Activated T-cell treated with anti-CD3 and anti-CD28 coated beads, Interleukin-2, amount 50 U/mL, for 4 hours (primary cell): ENCODE data around the gene ERCC1. TPM values are rescaled to one million over a fixed set of nuclear protein-coding genes. Genes with fewer than 3 reads are reported as not detected.
"Not testable (repeated sequence)": the region's sequence is repeated elsewhere in the genome, so short reads cannot be mapped to it uniquely, and the experiment has no call there.

Experiments
- ATAC-seq, 2 donors: fragments of 200-7000 bp; cut with Tn5 transposase; one replicate each; pipeline ENCODE4 v1.10.0; 2021
- DNase-seq: peaks from one replicate; pipeline ENCODE4 v3.0.0-alpha.2; 2020
- H3K27me3 Mint-ChIP-seq: one replicate; pipeline ENCODE4 v1.8.0; 2021; ENCODE audit warnings: low read depth, mixed read lengths
- H3K36me3 Mint-ChIP-seq: one replicate; pipeline ENCODE4 v1.8.0; 2022; ENCODE audit warnings: mixed read lengths; ENCODE audit not compliant: insufficient read depth
- H3K4me1 Mint-ChIP-seq: one replicate; pipeline ENCODE4 v1.8.0; 2021; ENCODE audit warnings: low read depth, mixed read lengths
- H3K4me3 Mint-ChIP-seq: one replicate; pipeline ENCODE4 v1.8.0; 2021; ENCODE audit warnings: mild to moderate bottlenecking, moderate library complexity, mixed read lengths
- H3K9me3 Mint-ChIP-seq: one replicate; pipeline ENCODE4 v1.8.0; 2021; ENCODE audit warnings: mixed read lengths
- total RNA-seq, 3 donors: library from RNA; stranded (reverse); gene quantifications; one replicate each; pipeline ENCODE4 v1.2.1, GENCODE V29; 2021

ERCC1 gene
- total RNA-seq, 3 donors from 2014 or later, result 68.0 to 86.2 (median 85.7) TPM

- Mint-ChIP-seq H3K36me3 (peaks cover 20% of the 10 kb centered on the region), H3K9me3 (no peaks in the 10 kb centered on the region), H3K27me3 (peaks cover 11% of the 10 kb centered on the region), H3K4me1 (peaks cover 26% of the 10 kb centered on the region), H3K4me3 (no peak overlapping the region)
- ATAC-seq, result no peak
- DNase-seq, result no peak
Observed at GRCh38 chr19:45408830-45409556, 14.7 kb downstream of the ERCC1 start.

- Mint-ChIP-seq H3K36me3 (peaks cover 14% of the 10 kb centered on the region), H3K4me3 (peak overlapping the region; percentile 99), H3K4me1 (peaks cover 32% of the 10 kb centered on the region), H3K27me3 (peaks cover 18% of the 10 kb centered on the region), H3K9me3 (no peaks in the 10 kb centered on the region)
- DNase-seq (no peak), ATAC-seq (no peak)
Observed at GRCh38 chr19:45408121-45408520, 15.6 kb downstream of the ERCC1 start.

GRCh38 chr19:45407585-45407984 is 16.1 kb downstream of the ERCC1 start:
- DNase-seq, H3K9me3 Mint-ChIP-seq, ATAC-seq: not testable (repeated sequence)
- Mint-ChIP-seq H3K4me1 (peaks cover 32% of the 10 kb centered on the region), H3K4me3 (peak overlapping the region; percentile 99), H3K27me3 (peaks cover 18% of the 10 kb centered on the region), H3K36me3 (peaks cover 11% of the 10 kb centered on the region)

- no peaks in the 10 kb centered on the region for H3K9me3 Mint-ChIP-seq
- DNase-seq (no peak), ATAC-seq (no peak)
- H3K36me3 Mint-ChIP-seq, result peaks cover 11% of the 10 kb centered on the region
- H3K27me3 Mint-ChIP-seq, result peaks cover 18% of the 10 kb centered on the region
- peaks cover 32% of the 10 kb centered on the region for H3K4me1 Mint-ChIP-seq
- peak overlapping the region; percentile 99 for H3K4me3 Mint-ChIP-seq
Observed at GRCh38 chr19:45407091-45407375, 16.7 kb downstream of the ERCC1 start.

- ATAC-seq (peak; percentile 81 to 82), DNase-seq (peak; percentile 71)
- H3K27me3 Mint-ChIP-seq, result peaks cover 18% of the 10 kb centered on the region
- H3K4me1 Mint-ChIP-seq, result peaks cover 32% of the 10 kb centered on the region
- peak within 1 kb of the TSS; percentile 99 for H3K4me3 Mint-ChIP-seq
- no peaks in the 10 kb centered on the region for H3K9me3 Mint-ChIP-seq
- peaks cover 11% of the 10 kb centered on the region for H3K36me3 Mint-ChIP-seq
Observed at GRCh38 chr19:45406226-45407090, 17.3 kb downstream of the ERCC1 start, which contains the start of gene POLR1G. POLR1G (plus strand) TSS chr19:45406644; CDS start chr19:45406697, 53 bp downstream.

GRCh38 chr19:45405435-45406225 is 18.1 kb downstream of the ERCC1 start:
- peaks cover 18% of the 10 kb centered on the region for H3K27me3 Mint-ChIP-seq
- H3K4me1 Mint-ChIP-seq, result peaks cover 32% of the 10 kb centered on the region
- peak; percentile 62 to 66 for ATAC-seq
- H3K9me3 Mint-ChIP-seq, result no peaks in the 10 kb centered on the region
- peaks cover 11% of the 10 kb centered on the region for H3K36me3 Mint-ChIP-seq
- H3K4me3 Mint-ChIP-seq, result peak overlapping the region; percentile 99
- peak; percentile 78 for DNase-seq

- peaks cover 11% of the 10 kb centered on the region for H3K36me3 Mint-ChIP-seq
- H3K27me3 Mint-ChIP-seq, result peaks cover 25% of the 10 kb centered on the region
- DNase-seq (peak; percentile 39), ATAC-seq (peak in 1 of 2 donors; percentile 9)
- no peaks in the 10 kb centered on the region for H3K9me3 Mint-ChIP-seq
- H3K4me1 Mint-ChIP-seq, result peaks cover 32% of the 10 kb centered on the region
- peak within 1 kb of the TSS; percentile 99 for H3K4me3 Mint-ChIP-seq
Observed at GRCh38 chr19:45404557-45405434, 18.9 kb downstream of the ERCC1 start, which contains the start of gene PPP1R13L. PPP1R13L (minus strand) TSS chr19:45405069; CDS start chr19:45398318, 6,751 bp downstream.

GRCh38 chr19:45403781-45404556 is 19.7 kb downstream of the ERCC1 start:
- Mint-ChIP-seq H3K27me3 (peaks cover 28% of the 10 kb centered on the region), H3K36me3 (peaks cover 8% of the 10 kb centered on the region), H3K4me1 (peaks cover 29% of the 10 kb centered on the region), H3K4me3 (peak overlapping the region; percentile 99), H3K9me3 (no peaks in the 10 kb centered on the region)
- ATAC-seq, result no peak
- peak; percentile 61 for DNase-seq

GRCh38 chr19:45403272-45403671 is 20.4 kb downstream of the ERCC1 start:
- Mint-ChIP-seq H3K36me3 (peaks cover under 1% of the 10 kb centered on the region), H3K4me3 (no peak overlapping the region), H3K27me3 (peaks cover 33% of the 10 kb centered on the region), H3K9me3 (no peaks in the 10 kb centered on the region), H3K4me1 (peaks cover 34% of the 10 kb centered on the region)
- ATAC-seq, result no peak
- DNase-seq, result no peak

- Mint-ChIP-seq H3K27me3 (peaks cover 37% of the 10 kb centered on the region), H3K9me3 (no peaks in the 10 kb centered on the region), H3K4me3 (no peak overlapping the region), H3K36me3 (no peaks in the 10 kb centered on the region), H3K4me1 (peaks cover 31% of the 10 kb centered on the region)
- DNase-seq (peak; percentile 26), ATAC-seq (no peak)
Observed at GRCh38 chr19:45402298-45403061, 21.2 kb downstream of the ERCC1 start.

- no peak for ATAC-seq
- no peak overlapping the region for H3K4me3 Mint-ChIP-seq
- H3K36me3 Mint-ChIP-seq, result no peaks in the 10 kb centered on the region
- H3K9me3 Mint-ChIP-seq, result no peaks in the 10 kb centered on the region
- H3K4me1 Mint-ChIP-seq, result peaks cover 31% of the 10 kb centered on the region
- H3K27me3 Mint-ChIP-seq, result peaks cover 44% of the 10 kb centered on the region
- DNase-seq, result no peak
Observed at GRCh38 chr19:45401815-45402214, 21.9 kb downstream of the ERCC1 start.

- Mint-ChIP-seq H3K36me3 (no peaks in the 10 kb centered on the region), H3K4me3 (no peak overlapping the region), H3K4me1 (peaks cover 23% of the 10 kb centered on the region), H3K27me3 (peaks cover 49% of the 10 kb centered on the region), H3K9me3 (no peaks in the 10 kb centered on the region)
- ATAC-seq (no peak), DNase-seq (no peak)
Observed at GRCh38 chr19:45400192-45400591, 23.5 kb downstream of the ERCC1 start.
